Testis (tissue), 2 donors: ENCODE measurements around the gene TMEM121.
"Not testable (repeated sequence)": the region's sequence is repeated elsewhere in the genome, so short reads cannot be mapped to it uniquely, and the experiment has no call there.

Experiments
- CTCF ChIP-seq, 3 experiments: fragments of 450-650 bp in 2 of 3; fragments of 200-600 bp in 1 of 3; sonication (generic) in 1 of 3; IDR thresholded peaks; one replicate each; pipeline ENCODE4 v1.5.1; 2016 to 2019; ENCODE audit warnings: antibody characterized with exemption in 3 of 3, mild to moderate bottlenecking in 2 of 3, moderate library complexity in 1 of 3
- POLR2A ChIP-seq: fragments of 450-650 bp; IDR thresholded peaks from one replicate; pipeline ENCODE4 v1.6.1; 2017; ENCODE audit warnings: antibody characterized with exemption, mild to moderate bottlenecking, moderate library complexity

- not testable (repeated sequence) for TF ChIP-seq POLR2A; CTCF (IDR thresholded peaks at IDR 0.05)
Observed at GRCh38 chr14:105564536-105564935, 38.2 kb downstream of the TMEM121 start.
